ENCODE data around the gene B4GALNT2.

The B4GALNT2 gene

DNA sequence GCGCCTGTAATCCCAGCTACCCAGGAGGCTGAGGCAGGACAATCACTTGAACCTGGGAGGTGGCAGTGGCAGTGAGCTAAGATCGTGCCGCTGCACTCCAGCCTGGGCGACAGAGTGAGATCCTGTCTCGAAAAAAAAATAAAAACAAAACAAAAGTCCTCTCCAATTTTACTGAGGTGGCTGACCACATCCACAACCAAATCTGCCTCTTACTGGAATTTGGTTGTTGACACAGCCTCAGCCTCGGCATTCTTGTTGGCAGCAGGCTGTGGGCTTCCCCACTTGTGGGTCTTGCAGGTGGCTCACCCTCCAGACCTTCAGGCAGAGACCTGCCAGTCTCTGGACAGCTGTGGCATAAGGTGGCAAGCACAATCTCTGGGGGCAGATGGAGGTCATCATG, 15.6 kb downstream of the B4GALNT2 start:
- ChIA-PET CTCF (no interaction called here), POLR2A (ENCODE audit: low non-redundant PET) (no interaction called here)
- peak overlapping the region; percentile 18; the same call in 1 of the 2 replicates for H3K27ac ChIP-seq
- TF ChIP-seq CTCF (conservative IDR thresholded peaks at IDR 0.05; ENCODE audit: low read depth): no peak
- DNase-seq (ENCODE audit: low spot score): no peak

GRCh38 chr17:49151996-49152395, 19.4 kb downstream of the B4GALNT2 start:
- ChIA-PET CTCF (no interaction called here), POLR2A (ENCODE audit: low non-redundant PET) (no interaction called here)
- DNase-seq (ENCODE audit: low spot score): no peak
- H3K27ac ChIP-seq: no peak overlapping the region
- no peak for TF ChIP-seq CTCF (conservative IDR thresholded peaks at IDR 0.05; ENCODE audit: low read depth)

DNA sequence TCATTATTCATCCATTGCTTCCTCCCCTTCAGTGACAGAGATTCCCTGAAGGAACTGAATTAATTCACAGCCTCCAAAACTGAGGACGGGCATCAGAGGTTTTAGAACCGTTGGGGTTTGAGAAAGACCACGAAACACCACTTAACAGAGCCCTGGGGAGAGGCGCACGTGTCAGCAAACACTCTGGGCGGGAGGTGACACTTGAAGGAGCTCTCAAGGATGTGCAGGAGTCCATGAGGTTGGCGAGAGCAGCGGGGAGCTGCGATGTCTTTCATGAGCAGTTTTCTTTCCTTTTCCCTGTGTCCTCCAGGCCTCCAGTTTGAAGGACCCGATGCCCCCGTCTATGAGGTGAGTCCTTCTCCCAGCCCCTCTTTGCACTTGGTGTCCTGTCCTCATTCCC, 23.7 kb downstream of the B4GALNT2 start:
- H3K27ac ChIP-seq: no peak overlapping the region
- TF ChIP-seq CTCF (conservative IDR thresholded peaks at IDR 0.05; ENCODE audit: low read depth): no peak
- CTCF ChIA-PET: no interaction called here
- DNase-seq (ENCODE audit: low spot score): no peak
- POLR2A ChIA-PET (ENCODE audit: low non-redundant PET): no interaction called here

GRCh38 chr17:49157784-49158183, 25.2 kb downstream of the B4GALNT2 start:
- peak; percentile 33 for DNase-seq (ENCODE audit: low spot score)
- CTCF ChIA-PET: interaction anchor here (0.5 kb wide), 1 partner anchor 11 kb away, joined by 3 read pairs; no protein-coding TSS in a partner anchor
- POLR2A ChIA-PET (ENCODE audit: low non-redundant PET): no interaction called here

GRCh38 chr17:49162866-49163265, 30.3 kb downstream of the B4GALNT2 start:
- ChIA-PET CTCF (interaction anchor here (0.8 kb wide), 1 partner anchor 38 kb away, joined by 3 read pairs; no protein-coding TSS in a partner anchor), POLR2A (ENCODE audit: low non-redundant PET) (no interaction called here)
- DNase-seq (ENCODE audit: low spot score): no peak
- H3K27ac ChIP-seq: no peak overlapping the region
- TF ChIP-seq CTCF (conservative IDR thresholded peaks at IDR 0.05; ENCODE audit: low read depth): no peak

More at GRCh38 chr17:49157784-49158183, 25.2 kb downstream of the B4GALNT2 start:
- TF ChIP-seq CTCF (conservative IDR thresholded peaks at IDR 0.05; ENCODE audit: low read depth): no peak
- H3K27ac ChIP-seq: no peak overlapping the region

GRCh38 chr17:49165143-49165542, 32.6 kb downstream of the B4GALNT2 start:
- POLR2A ChIA-PET (ENCODE audit: low non-redundant PET): no interaction called here

More at GRCh38 chr17:49165143-49165542, 32.6 kb downstream of the B4GALNT2 start:
- TF ChIP-seq CTCF (conservative IDR thresholded peaks at IDR 0.05; ENCODE audit: low read depth): no peak
- no peak overlapping the region for H3K27ac ChIP-seq
- DNase-seq (ENCODE audit: low spot score): no peak
- CTCF ChIA-PET: interaction anchor here (0.6 kb wide), 1 partner anchor 190 kb away, joined by 3 read pairs; no protein-coding TSS in a partner anchor
